ENCODE measurements around the gene RAPGEF3.

- TF ChIP-seq RARB (CRISPR knock-in tag; IDR thresholded peaks at IDR 0.05) (no peak), ZFP30 (CRISPR knock-in tag; IDR thresholded peaks at IDR 0.05) (no peak), OSR1 (CRISPR knock-in tag; IDR thresholded peaks at IDR 0.05) (no peak), CSDC2 (CRISPR knock-in tag; IDR thresholded peaks at IDR 0.05) (no peak), SNAI2 (CRISPR knock-in tag; IDR thresholded peaks at IDR 0.05) (no peak)
- TF ChIP-seq, protein P1, sequence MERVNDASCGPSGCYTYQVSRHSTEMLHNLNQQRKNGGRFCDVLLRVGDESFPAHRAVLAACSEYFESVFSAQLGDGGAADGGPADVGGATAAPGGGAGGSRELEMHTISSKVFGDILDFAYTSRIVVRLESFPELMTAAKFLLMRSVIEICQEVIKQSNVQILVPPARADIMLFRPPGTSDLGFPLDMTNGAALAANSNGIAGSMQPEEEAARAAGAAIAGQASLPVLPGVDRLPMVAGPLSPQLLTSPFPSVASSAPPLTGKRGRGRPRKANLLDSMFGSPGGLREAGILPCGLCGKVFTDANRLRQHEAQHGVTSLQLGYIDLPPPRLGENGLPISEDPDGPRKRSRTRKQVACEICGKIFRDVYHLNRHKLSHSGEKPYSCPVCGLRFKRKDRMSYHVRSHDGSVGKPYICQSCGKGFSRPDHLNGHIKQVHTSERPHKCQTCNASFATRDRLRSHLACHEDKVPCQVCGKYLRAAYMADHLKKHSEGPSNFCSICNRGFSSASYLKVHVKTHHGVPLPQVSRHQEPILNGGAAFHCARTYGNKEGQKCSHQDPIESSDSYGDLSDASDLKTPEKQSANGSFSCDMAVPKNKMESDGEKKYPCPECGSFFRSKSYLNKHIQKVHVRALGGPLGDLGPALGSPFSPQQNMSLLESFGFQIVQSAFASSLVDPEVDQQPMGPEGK (CRISPR knock-in tag; IDR thresholded peaks at IDR 0.05; ENCODE audit: borderline replicate concordance): no peak
Measured at GRCh38 chr12:47771304-47771703, 12.6 kb upstream of the RAPGEF3 start.
